GM23248 (cell line): ENCODE data around the gene MAPK11. TPM values are rescaled to one million over a fixed set of nuclear protein-coding genes. Genes with fewer than 3 reads are reported as not detected.

Experiments
- DNase-seq: peaks from one replicate; pipeline ENCODE4 v3.0.0-alpha.2; 2015
- H2AFZ ChIP-seq: fragments of 200-600 bp; sonication (generic); 2 replicates; pipeline ENCODE4 v1.6.1; 2016; ENCODE audit warnings: antibody characterized with exemption
- H3F3A ChIP-seq: fragments of 200-600 bp; sonication (generic); 2 replicates; pipeline ENCODE4 v1.6.1; 2016; ENCODE audit warnings: mild to moderate bottlenecking, antibody characterized with exemption, mixed run types; ENCODE audit not compliant: insufficient read depth
- H3K27ac ChIP-seq: fragments of 200-600 bp; sonication (generic); 2 replicates; pipeline ENCODE4 v1.5.1; 2016; ENCODE audit warnings: mild to moderate bottlenecking
- H3K27me3 ChIP-seq: fragments of 200-600 bp; sonication (generic); replicated peaks from 2 replicates; pipeline ENCODE4 v1.6.1; 2016; ENCODE audit warnings: mild to moderate bottlenecking; ENCODE audit not compliant: insufficient read depth
- H3K36me3 ChIP-seq: fragments of 200-600 bp; sonication (generic); 2 replicates; pipeline ENCODE4 v1.6.1; 2016; ENCODE audit warnings: low read depth, mild to moderate bottlenecking
- H3K4me1 ChIP-seq: fragments of 200-600 bp; sonication (generic); 2 replicates; pipeline ENCODE4 v1.6.1; 2016; ENCODE audit warnings: mild to moderate bottlenecking; ENCODE audit not compliant: insufficient read depth
- H3K4me2 ChIP-seq: fragments of 200-600 bp; sonication (generic); one replicate; pipeline ENCODE4 v1.6.1; 2016; ENCODE audit warnings: mild to moderate bottlenecking; ENCODE audit not compliant: unreplicated experiment
- H3K4me3 ChIP-seq: fragments of 200-600 bp; sonication (generic); 2 replicates; pipeline ENCODE4 v1.5.1; 2016; ENCODE audit warnings: mild to moderate bottlenecking
- H3K79me2 ChIP-seq: fragments of 200-600 bp; sonication (generic); 2 replicates; pipeline ENCODE4 v1.6.1; 2016; ENCODE audit warnings: mild to moderate bottlenecking; ENCODE audit not compliant: insufficient read depth
- H3K9ac ChIP-seq: fragments of 200-600 bp; sonication (generic); 2 replicates; pipeline ENCODE4 v1.6.1; 2016; ENCODE audit warnings: mild to moderate bottlenecking
- H3K9me2 ChIP-seq: fragments of 200-600 bp; sonication (generic); 2 replicates; pipeline ENCODE4 v1.6.1; 2016; ENCODE audit warnings: mixed run types, mild to moderate bottlenecking, moderate library complexity; ENCODE audit not compliant: insufficient read depth
- H3K9me3 ChIP-seq: fragments of 200-600 bp; sonication (generic); one replicate; pipeline ENCODE4 v1.6.1; 2017; ENCODE audit warnings: low read depth
- H4K20me1 ChIP-seq: fragments of 200-600 bp; sonication (generic); 2 replicates; pipeline ENCODE4 v1.6.0; 2016; ENCODE audit not compliant: insufficient read depth
- EZH2 ChIP-seq: fragments of 200-600 bp; sonication (generic); IDR thresholded peaks from 2 replicates; pipeline ENCODE4 v1.6.1; 2018; ENCODE audit warnings: antibody characterized with exemption, mild to moderate bottlenecking; ENCODE audit not compliant: insufficient read depth, poor library complexity, severe bottlenecking
- EZH2phosphoT487 ChIP-seq: fragments of 200-600 bp; sonication (generic); IDR thresholded peaks from 2 replicates; pipeline ENCODE4 v1.6.1; 2018; ENCODE audit warnings: antibody characterized with exemption, moderate library complexity, mild to moderate bottlenecking, low read depth; ENCODE audit not compliant: insufficient read depth
- WGBS, 2 experiments: methylation state at CpG; one replicate each; pipeline ENCODE4 v1.1.6; 2015 to 2017; ENCODE audit warnings: low lambda C conversion rate in 2 of 2, low coverage in 1 of 2; ENCODE audit errors: missing lambda C conversion rate in 2 of 2; 5-methylcytosine and 5-hydroxymethylcytosine counted together
- in situ Hi-C: fragments of 300-500 bp; cut with MboI; formaldehyde crosslinking; loops from 2 replicates; pipeline ENCODE4 v1.15.0; 2020
- polyA plus RNA-seq: library from polyadenylated mRNA; unstranded; fragments of >200 nt; fragmentation: Nextera tagmentation; extraction: Ambion mirVana; gene quantifications from 2 replicates; pipeline ENCODE4 v1.2.1, GENCODE V29; 2016
- total RNA-seq: library from RNA; depleted of rRNA; stranded (reverse); fragments of >200 nt; shearing (Covaris generic); gene quantifications from 2 replicates; pipeline ENCODE4 v1.2.3, GENCODE V29; 2014

The MAPK11 gene
- total and polyA plus RNA-seq, 2 experiments from 2014 or later = 1.2 to 9.8 TPM

DNA sequence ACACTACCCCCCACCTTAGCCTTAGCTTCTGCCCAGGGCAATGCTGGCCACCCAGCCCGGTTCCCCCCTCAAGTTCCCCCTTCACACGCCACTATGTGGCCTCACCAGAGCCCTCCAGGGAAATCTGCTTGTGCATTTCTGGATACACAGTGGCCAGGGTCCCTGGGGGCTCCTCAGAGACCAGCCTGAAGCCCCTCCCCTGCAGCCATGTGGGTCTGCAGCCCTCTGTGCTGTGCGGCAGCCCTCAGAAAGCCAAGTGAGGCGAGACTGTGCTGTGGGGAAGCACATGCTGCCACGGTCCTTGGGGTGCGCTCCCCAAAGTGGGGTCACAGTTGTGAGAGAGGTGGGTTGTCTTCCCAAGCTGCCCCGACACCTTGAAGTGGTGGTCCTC lies 39.4 kb upstream of the MAPK11 start:
- DNase-seq = no peak
- Histone ChIP-seq H4K20me1 (no peaks in the 10 kb centered on the region), H3K27me3 (no peaks in the 10 kb centered on the region), H3F3A (peaks cover 12% of the 10 kb centered on the region; the same call in 1 of the 2 replicates), H3K79me2 (peaks cover 23% of the 10 kb centered on the region), H3K9me2 (no peaks in the 10 kb centered on the region), H3K27ac (no peak overlapping the region), H2AFZ (no peak overlapping the region), H3K36me3 (no peaks in the 10 kb centered on the region), H3K4me2 (no peak overlapping the region), H3K4me1 (peaks cover 22% of the 10 kb centered on the region), H3K4me3 (no peak overlapping the region), H3K9me3 (no peaks in the 10 kb centered on the region), H3K9ac (no peak overlapping the region)
- WGBS, 2 experiments = 88 to 95% methylated on average over 7 of the region's 7 CpGs
- in situ Hi-C loops = no loop called here
- no peak for TF ChIP-seq EZH2phosphoT487
- no peak for TF ChIP-seq EZH2

DNA sequence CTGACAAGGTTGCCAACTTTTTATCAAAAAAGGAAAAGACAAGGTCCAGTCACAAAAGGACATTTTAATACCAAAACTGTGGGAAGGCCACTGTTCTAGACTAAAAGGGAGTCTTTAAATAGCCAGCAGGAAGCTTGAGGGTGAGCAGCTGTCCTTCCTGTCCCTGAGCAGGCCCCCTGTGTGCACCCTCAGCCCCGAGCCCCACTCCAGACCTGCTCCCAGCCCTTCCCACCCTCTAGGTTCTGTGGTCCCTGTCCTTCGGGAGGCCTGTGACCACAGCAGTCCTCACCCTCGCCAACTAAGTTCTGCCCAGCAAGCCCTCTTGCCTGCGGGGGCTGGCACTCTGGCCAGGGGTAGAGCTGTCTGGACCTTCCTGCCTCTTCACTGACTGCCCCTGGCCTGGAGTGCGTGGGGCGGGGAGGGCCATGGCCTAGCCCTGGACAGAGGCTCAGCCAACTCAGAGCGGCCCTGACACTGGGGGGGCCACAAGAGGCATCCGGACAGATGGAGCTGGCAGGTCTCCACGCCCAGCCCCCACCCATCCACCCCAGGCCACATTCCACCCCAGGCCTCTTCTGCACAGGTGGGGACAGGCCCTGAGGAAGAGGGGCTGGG lies 38.9 kb upstream of the MAPK11 start:
- Histone ChIP-seq H3K9ac (no peak overlapping the region; the same call in 1 of the 2 replicates), H4K20me1 (no peaks in the 10 kb centered on the region), H3K27ac (peak overlapping the region; percentile 42), H3K9me2 (no peaks in the 10 kb centered on the region), H3K4me2 (no peak overlapping the region), H3F3A (peaks cover 12% of the 10 kb centered on the region; the same call in 1 of the 2 replicates), H3K9me3 (no peaks in the 10 kb centered on the region), H3K27me3 (no peaks in the 10 kb centered on the region), H3K36me3 (no peaks in the 10 kb centered on the region), H3K4me1 (peaks cover 25% of the 10 kb centered on the region), H3K79me2 (peaks cover 28% of the 10 kb centered on the region), H2AFZ (no peak overlapping the region), H3K4me3 (no peak overlapping the region)
- DNase-seq = no peak
- TF ChIP-seq EZH2phosphoT487 (no peak), EZH2 (no peak)
- in situ Hi-C loops = no loop called here
- WGBS, 2 experiments = 83 to 85% methylated on average over 9 of the region's 9 CpGs

DNA sequence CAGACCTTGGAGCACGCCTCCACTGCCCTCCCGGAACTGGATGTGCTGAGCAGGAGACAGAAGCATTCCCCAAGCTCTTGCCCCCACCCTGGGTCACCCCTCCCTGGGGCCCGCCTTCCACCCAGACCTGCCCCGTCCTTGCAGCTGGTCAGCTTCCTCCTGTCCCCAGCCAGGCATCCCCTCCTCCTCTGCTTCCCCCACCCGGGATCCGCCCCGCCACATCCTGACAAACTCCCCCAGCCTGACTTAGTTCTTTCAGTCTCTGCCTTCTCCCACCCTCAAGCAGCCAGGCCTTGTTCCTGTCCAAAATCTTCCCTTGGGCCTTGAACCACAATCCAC lies 38.4 kb upstream of the MAPK11 start:
- Histone ChIP-seq H3K27me3 (no peaks in the 10 kb centered on the region), H3F3A (peaks cover 12% of the 10 kb centered on the region; the same call in 1 of the 2 replicates), H3K4me1 (peaks cover 30% of the 10 kb centered on the region), H3K9ac (no peak overlapping the region; the same call in 1 of the 2 replicates), H3K9me2 (no peaks in the 10 kb centered on the region), H3K4me2 (no peak overlapping the region), H2AFZ (no peak overlapping the region), H3K79me2 (peaks cover 34% of the 10 kb centered on the region), H3K27ac (peak overlapping the region; percentile 42), H3K4me3 (no peak overlapping the region), H3K36me3 (no peaks in the 10 kb centered on the region), H4K20me1 (no peaks in the 10 kb centered on the region), H3K9me3 (no peaks in the 10 kb centered on the region)
- 18 to 39% methylated on average over 5 to 7 of the region's 7 CpGs for WGBS, 2 experiments
- in situ Hi-C loops = no loop called here
- DNase-seq = peak; percentile 58
- no peak for TF ChIP-seq EZH2phosphoT487
- TF ChIP-seq EZH2 = no peak

DNA sequence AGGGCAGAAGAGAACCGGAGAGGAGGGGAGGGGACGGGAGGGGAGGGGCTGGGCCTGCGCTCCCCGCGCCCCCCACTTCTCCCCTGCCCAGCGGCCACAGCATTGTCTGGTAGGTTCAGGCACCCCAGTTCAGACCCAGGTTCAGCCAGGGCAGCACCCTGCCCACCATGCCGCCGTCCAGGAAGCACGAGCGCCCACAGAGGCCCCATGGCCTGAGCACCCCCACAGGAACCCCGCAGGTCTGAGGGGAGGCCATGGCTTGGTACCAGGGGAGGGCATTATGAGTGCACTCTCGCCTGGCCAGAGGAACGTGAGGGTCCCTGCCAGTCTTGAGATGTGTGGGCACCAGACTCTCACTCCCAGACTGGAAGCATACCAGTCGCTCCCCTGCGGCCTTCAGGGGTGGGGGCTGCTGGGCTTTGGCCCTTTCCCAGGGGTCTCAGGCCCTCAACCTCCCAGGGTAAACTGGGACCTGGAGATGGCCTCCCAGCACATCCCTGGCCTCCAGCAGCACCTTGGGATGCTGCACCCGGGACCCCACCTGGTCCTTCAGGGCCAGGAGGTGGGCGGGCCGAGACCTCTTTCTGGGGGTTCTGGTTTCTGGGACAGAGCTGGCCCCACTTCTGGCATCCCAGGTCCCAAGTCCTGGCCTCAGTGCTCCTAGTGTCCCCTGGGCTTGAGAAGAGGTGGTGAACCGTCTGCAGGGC lies 37.9 kb upstream of the MAPK11 start:
- Histone ChIP-seq H4K20me1 (no peaks in the 10 kb centered on the region), H3K4me1 (peaks cover 36% of the 10 kb centered on the region), H3K79me2 (peaks cover 39% of the 10 kb centered on the region), H3K4me2 (no peak overlapping the region), H3K4me3 (no peak overlapping the region), H3K9ac (no peak overlapping the region), H3K9me2 (no peaks in the 10 kb centered on the region), H3K27me3 (no peaks in the 10 kb centered on the region), H3F3A (peaks cover 12% of the 10 kb centered on the region), H3K27ac (peak overlapping the region; percentile 42; the same call in 1 of the 2 replicates), H3K36me3 (no peaks in the 10 kb centered on the region), H3K9me3 (no peaks in the 10 kb centered on the region), H2AFZ (no peak overlapping the region)
- TF ChIP-seq EZH2phosphoT487 = no peak
- TF ChIP-seq EZH2 = no peak
- DNase-seq = peak; percentile 33
- WGBS, 2 experiments = 52 to 63% methylated on average over 12 to 18 of the region's 19 CpGs
- in situ Hi-C loops = no loop called here
